GM21619 (cell line): ENCODE results near the gene GABRR2.

Experiments
- ATAC-seq: cut with Tn5 transposase; IDR thresholded peaks from one replicate; pipeline ENCODE4 v1.9.1; 2021; ENCODE audit not compliant: unreplicated experiment

Gene GABRR2

GRCh38 chr6:89214197-89214596 is 100.9 kb downstream of the GABRR2 start:
- no peak for ATAC-seq

DNA sequence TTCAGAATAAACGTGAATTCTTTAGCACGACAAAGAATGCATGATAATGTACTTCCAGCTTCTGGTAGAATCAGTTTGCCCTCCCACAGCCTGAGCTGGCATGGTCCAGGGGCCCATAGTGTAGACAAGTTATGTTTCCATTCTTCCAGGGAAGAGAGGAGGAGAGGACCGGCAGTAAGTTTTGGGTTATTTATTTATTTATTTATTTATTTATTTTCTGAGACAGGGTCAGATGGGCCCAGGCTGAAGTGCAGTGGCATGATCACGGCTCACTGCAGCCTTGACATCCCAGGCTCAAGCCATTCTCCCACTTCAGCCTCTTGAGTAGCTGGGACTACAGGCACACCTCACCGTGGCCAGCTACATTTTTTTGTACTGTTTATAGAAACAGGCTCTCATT is 102.6 kb downstream of the GABRR2 start:
- no peak for ATAC-seq

- no peak for ATAC-seq
These were observed 105.6 kb downstream of the GABRR2 start for GRCh38 chr6:89209457-89209856.

DNA sequence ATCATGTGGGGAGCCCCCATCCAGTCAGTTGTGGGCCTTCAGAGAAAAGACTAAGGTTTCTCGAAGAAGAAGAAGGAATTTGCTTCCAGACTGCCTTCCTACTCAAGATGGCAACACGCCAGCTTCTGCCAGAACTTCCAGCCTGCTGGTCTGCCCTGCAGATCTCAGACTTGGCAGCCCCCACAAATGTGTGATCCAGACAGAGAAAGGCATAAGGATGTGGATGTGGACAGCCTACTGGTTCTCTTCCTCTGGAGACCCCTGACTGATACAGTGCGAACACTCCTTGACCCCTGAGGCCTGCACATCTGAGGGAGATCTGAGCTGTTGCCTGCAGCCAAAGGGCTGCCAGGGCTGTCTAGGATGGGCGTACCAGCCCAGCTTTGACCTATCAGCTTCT is 106.5 kb downstream of the GABRR2 start:
- ATAC-seq: no peak
